GM12878 (cell line): ENCODE results near the gene SLC51A. TPM values are rescaled to one million over a fixed set of nuclear protein-coding genes. Genes with fewer than 3 reads are reported as not detected.

Source experiments
- BHLHE40 ChIP-seq, 2 experiments: fragments of 450-650 bp in 1 of 2; IDR thresholded peaks; 2 replicates each; pipeline ENCODE4 v1.6.1; 2011 to 2017; ENCODE audit warnings: low read depth in 2 of 2, borderline replicate concordance in 1 of 2, improper control_type of control experiment in 1 of 2, low read length in 1 of 2, mild to moderate bottlenecking in 1 of 2
- BMI1 ChIP-seq: fragments of 450-650 bp; IDR thresholded peaks from 2 replicates; pipeline ENCODE4 v1.6.1; 2016; ENCODE audit warnings: mild to moderate bottlenecking, moderate library complexity, borderline replicate concordance
- CREB1 ChIP-seq: IDR thresholded peaks from 2 replicates; pipeline ENCODE4 v1.6.1; 2012; ENCODE audit warnings: low read depth, mild to moderate bottlenecking, inconsistent platforms
- CUX1 ChIP-seq: IDR thresholded peaks from 2 replicates; pipeline ENCODE4 v1.6.1; 2012; ENCODE audit warnings: improper control_type of control experiment, low read depth, low read length; ENCODE audit not compliant: insufficient replicate concordance
- ETV6 ChIP-seq, 2 experiments: fragments of 450-650 bp in 1 of 2; IDR thresholded peaks in 1 of 2; conservative IDR thresholded peaks in 1 of 2; 2 replicates each; pipeline ENCODE4 v1.6.1; 2014; ENCODE audit warnings: antibody characterized with exemption in 1 of 2, borderline replicate concordance in 1 of 2, low read depth in 1 of 2, mild to moderate bottlenecking in 1 of 2, moderate library complexity in 1 of 2
- IKZF1 ChIP-seq: fragments of 450-650 bp; conservative IDR thresholded peaks from 2 replicates; pipeline ENCODE4 v1.6.1; 2017; ENCODE audit warnings: antibody characterized with exemption, mild to moderate bottlenecking
- IKZF2 ChIP-seq, 2 experiments: fragments of 450-650 bp; IDR thresholded peaks; 2 replicates each; pipeline ENCODE4 v1.6.1; 2017; ENCODE audit warnings: mild to moderate bottlenecking in 2 of 2, moderate library complexity in 2 of 2
- MEF2B ChIP-seq: fragments of 450-650 bp; IDR thresholded peaks from 2 replicates; pipeline ENCODE4 v1.6.1; 2018; ENCODE audit warnings: mild to moderate bottlenecking, moderate library complexity; ENCODE audit not compliant: partially characterized antibody, poor library complexity, severe bottlenecking
- MTA2 ChIP-seq: fragments of 450-650 bp; IDR thresholded peaks from 2 replicates; pipeline ENCODE4 v1.6.1; 2016; ENCODE audit warnings: low read depth, mild to moderate bottlenecking, moderate library complexity
- MTA3 ChIP-seq: IDR thresholded peaks from 2 replicates; pipeline ENCODE4 v1.6.1; 2012; ENCODE audit warnings: low read length, inconsistent platforms, borderline replicate concordance
- NKRF ChIP-seq: fragments of 450-650 bp; conservative IDR thresholded peaks from 2 replicates; pipeline ENCODE4 v1.6.1; 2017; ENCODE audit warnings: mild to moderate bottlenecking, moderate library complexity
- RAD21 ChIP-seq: IDR thresholded peaks from 2 replicates; pipeline ENCODE4 v1.6.1; 2011; ENCODE audit warnings: mild to moderate bottlenecking, low read depth, low read length, moderate library complexity; ENCODE audit not compliant: insufficient read depth
- RB1 ChIP-seq: fragments of 450-650 bp; formaldehyde crosslinking; IDR thresholded peaks from 2 replicates; pipeline ENCODE4 v1.6.1; 2017; ENCODE audit warnings: mild to moderate bottlenecking, borderline replicate concordance
- RCOR1 ChIP-seq: conservative IDR thresholded peaks from 2 replicates; pipeline ENCODE4 v1.6.1; 2012; ENCODE audit warnings: low read depth, low read length, improper control_type of control experiment
- YY1 ChIP-seq: IDR thresholded peaks from 2 replicates; pipeline ENCODE4 v1.6.1; 2011; ENCODE audit warnings: low read depth, mild to moderate bottlenecking, low read length
- polyA plus RNA-seq, 11 experiments: library from polyadenylated mRNA; depleted of rRNA in 4 of 11; unstranded in 6 of 11; stranded (reverse) in 5 of 11; fragments of >200 nt; fragmentation: Nextera tagmentation in 4 of 11; fragmentation: Illumina TruSeq in 1 of 11; extraction: Ambion mirVana in 4 of 11; extraction: Trizol in 1 of 11; gene quantifications; 1 replicate in 1 of 11; 2 replicates in 10 of 11; pipeline versions ENCODE4 v1.2.1 to v1.2.3, GENCODE V29; 2011 to 2016; ENCODE audit warnings: inconsistent platforms in 2 of 11, missing spikeins in 2 of 11, low read depth in 1 of 11
- total RNA-seq, 4 experiments: library from RNA; depleted of rRNA in 3 of 4; stranded (reverse); fragments of >200 nt in 3 of 4; fragmentation: Illumina TruSeq in 1 of 4; extraction: Trizol in 1 of 4; gene quantifications; 2 replicates each; pipeline versions ENCODE4 v1.2.1 to v1.2.3, GENCODE V29; 2013 to 2021
- TF ChIP-seq, protein P1 (sequence below), 3 experiments: IDR thresholded peaks in 2 of 3; conservative IDR thresholded peaks in 1 of 3; 2 replicates each; pipeline ENCODE4 v1.5.1; 2011; ENCODE audit warnings: low read depth in 3 of 3, low read length in 3 of 3, mild to moderate bottlenecking in 3 of 3, control low read depth in 2 of 3, moderate library complexity in 2 of 3, inconsistent platforms in 1 of 3, mixed read lengths in 1 of 3; ENCODE audit not compliant: control insufficient read depth in 2 of 3, insufficient read depth in 1 of 3; ENCODE audit errors: extremely low read depth in 1 of 3
- TF ChIP-seq, protein P2 (sequence below): IDR thresholded peaks from 2 replicates; pipeline ENCODE4 v1.6.1; 2012; ENCODE audit warnings: low read depth, low read length, improper control_type of control experiment

Gene SLC51A
- total and polyA plus RNA-seq, 10 of the 15 experiments (the other 5 are each of a cell fraction or from before 2014, with no cell fraction given): 0.99 to 3.9 (median 2.2) TPM; not detected in 6

GRCh38 chr3:196219194-196219969 is 3.0 kb downstream of the SLC51A start (continued):
- TF ChIP-seq ETV6 (conservative IDR thresholded peaks at IDR 0.05 in 1 of 2, IDR thresholded peaks at IDR 0.05 in 1 of 2; ENCODE audit: borderline replicate concordance in 1 of 2, low read depth in 1 of 2) (no peak), IKZF2 (IDR thresholded peaks at IDR 0.05) (peak in 1 of 2 experiments; percentile 18; a peak in 1 of 4 replicates), MEF2B (peak; percentile 90), MTA2 (peak; percentile 11; the same call in 1 of the 2 replicates), RCOR1 (no peak), NKRF (peak; percentile 52; the same call in 1 of the 2 replicates), IKZF1 (peak; percentile 65), CUX1 (no peak), BHLHE40 (IDR thresholded peaks at IDR 0.05; ENCODE audit: borderline replicate concordance in 1 of 2, low read depth in 2 of 2, low read length in 1 of 2) (peak in 1 of 2 experiments; percentile 40; a peak in 2 of 4 replicates), MTA3 (no peak), RB1 (0 out of 2 replicates have a peak, but pooled peaks have one; percentile 37), CREB1 (0 out of 2 replicates have a peak, but pooled peaks have one; percentile 20), BMI1 (peak; percentile 77; the same call in 1 of the 2 replicates), RAD21 (no peak), YY1 (peak; percentile 13; the same call in 1 of the 2 replicates)
- TF ChIP-seq, protein P1, sequence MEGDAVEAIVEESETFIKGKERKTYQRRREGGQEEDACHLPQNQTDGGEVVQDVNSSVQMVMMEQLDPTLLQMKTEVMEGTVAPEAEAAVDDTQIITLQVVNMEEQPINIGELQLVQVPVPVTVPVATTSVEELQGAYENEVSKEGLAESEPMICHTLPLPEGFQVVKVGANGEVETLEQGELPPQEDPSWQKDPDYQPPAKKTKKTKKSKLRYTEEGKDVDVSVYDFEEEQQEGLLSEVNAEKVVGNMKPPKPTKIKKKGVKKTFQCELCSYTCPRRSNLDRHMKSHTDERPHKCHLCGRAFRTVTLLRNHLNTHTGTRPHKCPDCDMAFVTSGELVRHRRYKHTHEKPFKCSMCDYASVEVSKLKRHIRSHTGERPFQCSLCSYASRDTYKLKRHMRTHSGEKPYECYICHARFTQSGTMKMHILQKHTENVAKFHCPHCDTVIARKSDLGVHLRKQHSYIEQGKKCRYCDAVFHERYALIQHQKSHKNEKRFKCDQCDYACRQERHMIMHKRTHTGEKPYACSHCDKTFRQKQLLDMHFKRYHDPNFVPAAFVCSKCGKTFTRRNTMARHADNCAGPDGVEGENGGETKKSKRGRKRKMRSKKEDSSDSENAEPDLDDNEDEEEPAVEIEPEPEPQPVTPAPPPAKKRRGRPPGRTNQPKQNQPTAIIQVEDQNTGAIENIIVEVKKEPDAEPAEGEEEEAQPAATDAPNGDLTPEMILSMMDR (IDR thresholded peaks at IDR 0.05 in 2 of 3, conservative IDR thresholded peaks at IDR 0.05 in 1 of 3; ENCODE audit: control insufficient read depth in 2 of 3, extremely low read depth in 1 of 3, insufficient read depth in 1 of 3, low read depth in 3 of 3, low read length in 3 of 3): 0 out of 6 replicates have a peak, but pooled peaks of 1 of the 3 experiments have one; percentile 3
- TF ChIP-seq, protein P2, sequence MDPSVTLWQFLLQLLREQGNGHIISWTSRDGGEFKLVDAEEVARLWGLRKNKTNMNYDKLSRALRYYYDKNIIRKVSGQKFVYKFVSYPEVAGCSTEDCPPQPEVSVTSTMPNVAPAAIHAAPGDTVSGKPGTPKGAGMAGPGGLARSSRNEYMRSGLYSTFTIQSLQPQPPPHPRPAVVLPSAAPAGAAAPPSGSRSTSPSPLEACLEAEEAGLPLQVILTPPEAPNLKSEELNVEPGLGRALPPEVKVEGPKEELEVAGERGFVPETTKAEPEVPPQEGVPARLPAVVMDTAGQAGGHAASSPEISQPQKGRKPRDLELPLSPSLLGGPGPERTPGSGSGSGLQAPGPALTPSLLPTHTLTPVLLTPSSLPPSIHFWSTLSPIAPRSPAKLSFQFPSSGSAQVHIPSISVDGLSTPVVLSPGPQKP: no peak; the same call in 1 of the 2 replicates
